ENCODE data around the gene TRIM56. TPM values are rescaled to one million over a fixed set of nuclear protein-coding genes. Genes with fewer than 3 reads are reported as not detected.

Gene TRIM56
- total and polyA plus RNA-seq, 9 of the 15 experiments (the other 6 are each of a cell fraction or from before 2014, with no cell fraction given): 2.0 to 29.7 (median 11.6) TPM

GRCh38 chr7:101138213-101138870 is 53.1 kb downstream of the TRIM56 start (continued):
- TF ChIP-seq REST (IDR thresholded peaks at IDR 0.05; ENCODE audit: borderline replicate concordance): peak; percentile 85
- no peak for TF ChIP-seq REST (CRISPR knock-in tag; IDR thresholded peaks at IDR 0.05; ENCODE audit: low read depth)
- TF ChIP-seq PREB (CRISPR knock-in tag; IDR thresholded peaks at IDR 0.05): no peak
- TF ChIP-seq ZBTB9 (CRISPR knock-in tag; IDR thresholded peaks at IDR 0.05): peak; percentile 59; the same call in 1 of the 2 replicates
- no peak for TF ChIP-seq ZC3H4 (CRISPR knock-in tag; IDR thresholded peaks at IDR 0.05; ENCODE audit: borderline replicate concordance)
- peak; percentile 67 for TF ChIP-seq SMAD1 (IDR thresholded peaks at IDR 0.05; ENCODE audit: low read depth, low read length, partially characterized antibody)
- TF ChIP-seq RBBP5 (IDR thresholded peaks at IDR 0.05; ENCODE audit: borderline replicate concordance, insufficient read depth, low read length, poor library complexity, severe bottlenecking): peak; percentile 75
- peak; percentile 76 for TF ChIP-seq PML (IDR thresholded peaks at IDR 0.05; ENCODE audit: low read length)
- TF ChIP-seq SAP30 (IDR thresholded peaks at IDR 0.05; ENCODE audit: borderline replicate concordance, insufficient read depth, low read depth, low read length, poor library complexity, severe bottlenecking): no peak
- TF ChIP-seq HDAC2 (IDR thresholded peaks at IDR 0.05): peak; percentile 96
- TF ChIP-seq ZNF830 (CRISPR knock-in tag; IDR thresholded peaks at IDR 0.05): 0 out of 2 replicates have a peak, but pooled peaks have one; percentile 59
- TF ChIP-seq DEAF1 (CRISPR knock-in tag; IDR thresholded peaks at IDR 0.05): peak; percentile 88
- TF ChIP-seq NFE2 (IDR thresholded peaks at IDR 0.05; ENCODE audit: low read depth): peak; percentile 60
- TF ChIP-seq ZEB2 (IDR thresholded peaks at IDR 0.05): peak; percentile 77
- no peak for TF ChIP-seq IRF2 (CRISPR knock-in tag; IDR thresholded peaks at IDR 0.05)
- TF ChIP-seq L3MBTL2 (IDR thresholded peaks at IDR 0.05): peak; percentile 86

Measured in K562 (cell line).